ENCODE results near the gene FKBP5.
A peak's percentile ranks its signal among the peaks of the same experiment; 100 is the strongest.

DNA sequence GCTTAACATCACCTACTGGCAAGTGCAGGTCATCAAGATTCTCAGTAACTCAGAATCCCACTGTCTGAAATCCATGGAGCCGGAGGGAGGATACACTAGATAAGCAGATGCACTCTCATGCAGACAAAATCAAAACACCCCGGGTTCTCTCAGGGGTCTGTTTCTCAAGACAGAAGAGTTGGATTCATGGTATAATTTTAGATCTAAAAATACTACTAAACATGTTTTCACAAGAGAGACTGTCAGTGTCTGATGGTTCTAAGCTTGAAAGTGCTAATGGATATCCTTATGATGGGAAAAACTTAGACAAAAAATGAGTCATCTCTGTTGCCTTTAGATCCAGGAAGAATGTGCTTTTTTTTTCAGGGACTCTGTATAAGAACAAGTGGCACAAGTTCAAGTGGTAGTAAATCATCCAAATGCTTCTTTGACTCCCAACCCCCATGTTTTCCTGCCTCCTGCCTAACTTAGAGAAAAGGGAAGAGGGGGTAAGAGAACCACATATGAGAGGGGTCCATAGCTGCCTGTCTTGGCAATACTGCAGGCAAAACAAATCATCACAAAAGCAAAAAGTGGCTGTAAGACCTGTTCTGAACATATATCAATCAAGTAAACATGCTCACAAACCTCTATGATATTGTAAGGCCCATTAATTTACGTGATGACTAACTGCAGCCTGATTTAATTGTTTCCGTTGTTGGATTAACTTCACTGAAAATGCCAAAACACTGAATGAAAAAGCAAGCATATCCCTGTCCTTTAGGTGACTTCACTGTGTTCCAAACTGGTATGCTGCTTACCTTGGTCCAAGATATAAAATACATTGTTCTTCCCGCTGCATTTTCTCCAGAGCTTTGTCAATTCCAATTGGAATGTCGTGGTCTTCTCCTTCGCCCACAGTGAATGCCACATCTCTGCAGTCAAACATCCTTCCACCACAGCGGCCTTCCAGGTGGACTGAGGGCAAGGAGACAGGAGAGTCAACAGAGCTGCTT, 92.0 kb downstream of the FKBP5 start:
- TF ChIP-seq POLR2AphosphoS5 (IDR thresholded peaks at IDR 0.05): peak in 1 of 3 donors; percentile 39
- TF ChIP-seq, protein P1, sequence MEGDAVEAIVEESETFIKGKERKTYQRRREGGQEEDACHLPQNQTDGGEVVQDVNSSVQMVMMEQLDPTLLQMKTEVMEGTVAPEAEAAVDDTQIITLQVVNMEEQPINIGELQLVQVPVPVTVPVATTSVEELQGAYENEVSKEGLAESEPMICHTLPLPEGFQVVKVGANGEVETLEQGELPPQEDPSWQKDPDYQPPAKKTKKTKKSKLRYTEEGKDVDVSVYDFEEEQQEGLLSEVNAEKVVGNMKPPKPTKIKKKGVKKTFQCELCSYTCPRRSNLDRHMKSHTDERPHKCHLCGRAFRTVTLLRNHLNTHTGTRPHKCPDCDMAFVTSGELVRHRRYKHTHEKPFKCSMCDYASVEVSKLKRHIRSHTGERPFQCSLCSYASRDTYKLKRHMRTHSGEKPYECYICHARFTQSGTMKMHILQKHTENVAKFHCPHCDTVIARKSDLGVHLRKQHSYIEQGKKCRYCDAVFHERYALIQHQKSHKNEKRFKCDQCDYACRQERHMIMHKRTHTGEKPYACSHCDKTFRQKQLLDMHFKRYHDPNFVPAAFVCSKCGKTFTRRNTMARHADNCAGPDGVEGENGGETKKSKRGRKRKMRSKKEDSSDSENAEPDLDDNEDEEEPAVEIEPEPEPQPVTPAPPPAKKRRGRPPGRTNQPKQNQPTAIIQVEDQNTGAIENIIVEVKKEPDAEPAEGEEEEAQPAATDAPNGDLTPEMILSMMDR (IDR thresholded peaks at IDR 0.05 in 8 of 11, conservative IDR thresholded peaks at IDR 0.05 in 3 of 11): no peak

Data from spleen (tissue), 7 donors.